GM21367 (cell line): ENCODE results near the gene OR8U1.
"Not testable (repeated sequence)": the region's sequence is repeated elsewhere in the genome, so short reads cannot be mapped to it uniquely, and the experiment has no call there.

ENCODE experiments used
- ATAC-seq: cut with Tn5 transposase; IDR thresholded peaks from one replicate; pipeline ENCODE4 v1.9.1; 2021; ENCODE audit not compliant: unreplicated experiment

The OR8U1 gene

GRCh38 chr11:56375324-56375723 is at the start of gene OR8U1:
TSS of gene OR8U1 (plus strand) at chr11:56375624. CDS start at chr11:56375624, 0 bp downstream.
- ATAC-seq = no peak

GRCh38 chr11:56331861-56332491 is 43.4 kb upstream of the OR8U1 start:
- no peak for ATAC-seq

- no peak for ATAC-seq
Observed at GRCh38 chr11:56333156-56333555, 42.3 kb upstream of the OR8U1 start.

GRCh38 chr11:56340289-56340688 is 35.1 kb upstream of the OR8U1 start:
- ATAC-seq = no peak

GRCh38 chr11:56345739-56346138 is 29.7 kb upstream of the OR8U1 start, which contains the start of gene OR8K1:
TSS of gene OR8K1 (plus strand) at chr11:56346039. CDS start at chr11:56346039, 0 bp downstream.
- no peak for ATAC-seq

GRCh38 chr11:56353991-56354390 is 21.4 kb upstream of the OR8U1 start, which contains the start of gene OR8J1:
TSS of gene OR8J1 (plus strand) at chr11:56354291. CDS start at chr11:56360247, 5,956 bp downstream.
- no peak for ATAC-seq

GRCh38 chr11:56380120-56380519 is 4.7 kb downstream of the OR8U1 start:
- no peak for ATAC-seq

- ATAC-seq = no peak
Observed at GRCh38 chr11:56394381-56394780, 19.0 kb downstream of the OR8U1 start.

GRCh38 chr11:56396047-56396446 is 20.6 kb downstream of the OR8U1 start:
- ATAC-seq = no peak

GRCh38 chr11:56401858-56402461 is 26.5 kb downstream of the OR8U1 start:
- not testable (repeated sequence) for ATAC-seq

- ATAC-seq = no peak
Observed at GRCh38 chr11:56404393-56404792, 29.0 kb downstream of the OR8U1 start.

- ATAC-seq = no peak
Observed at GRCh38 chr11:56410801-56411200, 35.4 kb downstream of the OR8U1 start.

- no peak for ATAC-seq
Observed at GRCh38 chr11:56412396-56412795, 37.0 kb downstream of the OR8U1 start, which contains the start of gene OR5AL1. TSS of gene OR5AL1 (plus strand) at chr11:56412696.
